HG03045 (cell line): Measurements from ENCODE around the gene PPL.

Source experiments
- ATAC-seq: cut with Tn5 transposase; IDR thresholded peaks from one replicate; pipeline ENCODE4 v1.9.1; 2021; ENCODE audit warnings: mild to moderate bottlenecking, moderate library complexity; ENCODE audit not compliant: unreplicated experiment

Gene PPL

DNA sequence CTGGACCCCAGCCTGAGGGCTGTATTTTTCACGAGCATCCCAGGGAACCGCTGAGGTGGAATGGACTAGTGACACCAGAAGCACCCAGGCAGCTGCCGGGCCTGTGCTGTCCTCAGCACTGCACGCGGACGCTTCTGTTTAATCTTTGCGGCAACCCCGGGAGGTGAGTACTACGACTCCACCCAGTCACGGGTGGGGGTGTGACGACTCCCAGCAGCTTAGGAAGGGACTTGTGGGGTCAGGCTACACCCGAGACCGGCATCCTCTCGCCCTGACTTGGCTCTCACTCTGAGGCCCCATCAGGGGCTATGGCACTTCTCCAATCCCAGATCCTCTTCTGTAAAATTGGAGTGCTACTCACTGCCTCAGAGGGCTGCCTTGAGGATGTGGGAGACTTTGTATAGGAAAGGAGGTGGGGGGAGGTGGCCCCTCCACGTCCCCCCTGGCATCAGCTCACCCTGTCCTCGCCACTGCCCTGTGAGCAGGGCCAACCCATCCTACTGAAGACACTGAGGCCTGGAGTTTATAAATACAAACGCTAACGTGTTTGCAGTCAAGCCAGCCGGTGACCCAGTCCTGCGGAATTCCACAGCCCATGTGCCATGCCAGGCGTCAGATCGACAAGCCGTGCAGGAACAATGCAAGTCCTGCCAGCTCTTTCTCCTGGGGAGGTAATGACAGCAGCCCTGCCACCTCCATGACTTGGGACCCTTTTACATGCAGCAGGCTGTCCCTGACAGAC lies 44.4 kb downstream of the PPL start:
- no peak for ATAC-seq

- no peak for ATAC-seq
Measured at GRCh38 chr16:4891886-4892216, 45.1 kb downstream of the PPL start.

DNA sequence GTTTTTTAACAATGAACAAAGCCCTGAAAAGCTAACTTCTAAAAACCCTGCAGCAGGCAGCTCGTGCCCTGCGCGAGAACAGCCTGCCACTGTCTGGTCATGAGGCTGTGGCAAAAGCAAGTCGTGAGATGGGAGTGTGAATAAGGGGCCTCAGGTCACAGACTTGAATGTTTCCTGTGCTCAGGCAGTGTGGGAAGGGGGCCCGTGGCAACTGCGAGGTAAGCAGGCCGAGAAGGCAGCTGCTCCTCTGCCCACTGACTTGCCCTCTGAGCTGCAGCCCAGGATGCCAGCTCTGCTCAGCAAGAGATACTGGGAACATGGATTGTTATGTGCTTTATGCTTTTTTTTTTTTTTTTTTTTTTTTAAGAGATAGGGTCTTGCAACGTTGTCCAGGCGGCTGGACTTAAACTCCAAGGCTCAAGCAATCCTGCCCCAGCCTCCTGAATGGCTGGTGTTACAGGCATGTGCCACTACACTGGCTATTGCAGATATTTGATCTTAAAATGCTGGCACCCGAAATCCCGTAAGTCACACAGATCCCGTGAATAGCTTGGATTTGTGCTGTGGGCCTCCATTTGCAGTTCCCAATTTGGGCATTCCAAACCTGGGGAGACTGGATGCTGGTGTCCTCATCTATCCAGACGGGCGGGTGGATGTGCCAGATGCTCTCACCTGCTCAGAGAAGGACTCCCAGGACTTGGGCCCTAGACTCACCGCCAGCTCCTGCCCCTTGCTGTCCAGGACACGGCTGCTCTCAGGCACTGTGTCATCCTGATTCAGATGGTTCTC lies 45.7 kb downstream of the PPL start:
- ATAC-seq = no peak

DNA sequence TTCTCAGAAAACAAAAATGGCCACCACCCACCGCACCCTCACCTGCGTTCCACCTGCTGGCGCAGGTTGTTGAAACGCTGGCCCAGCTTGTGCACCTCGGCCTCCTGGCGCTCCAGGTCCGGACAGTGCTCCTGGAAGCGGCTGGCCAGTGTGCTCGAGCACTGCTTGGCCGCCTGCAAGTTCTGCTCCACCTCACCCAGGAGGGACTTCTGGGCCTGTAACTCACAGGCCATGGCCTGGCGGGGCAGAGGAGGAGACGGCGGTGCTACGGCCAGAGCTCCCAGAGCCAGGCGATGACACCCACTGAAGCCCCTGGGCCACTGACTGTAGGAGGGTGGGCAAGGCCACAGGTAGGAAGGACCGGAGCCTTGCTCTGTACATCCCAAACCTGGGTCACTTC lies 46.3 kb downstream of the PPL start:
- no peak for ATAC-seq

GRCh38 chr16:4890026-4890425 lies 46.9 kb downstream of the PPL start:
- ATAC-seq = no peak

DNA sequence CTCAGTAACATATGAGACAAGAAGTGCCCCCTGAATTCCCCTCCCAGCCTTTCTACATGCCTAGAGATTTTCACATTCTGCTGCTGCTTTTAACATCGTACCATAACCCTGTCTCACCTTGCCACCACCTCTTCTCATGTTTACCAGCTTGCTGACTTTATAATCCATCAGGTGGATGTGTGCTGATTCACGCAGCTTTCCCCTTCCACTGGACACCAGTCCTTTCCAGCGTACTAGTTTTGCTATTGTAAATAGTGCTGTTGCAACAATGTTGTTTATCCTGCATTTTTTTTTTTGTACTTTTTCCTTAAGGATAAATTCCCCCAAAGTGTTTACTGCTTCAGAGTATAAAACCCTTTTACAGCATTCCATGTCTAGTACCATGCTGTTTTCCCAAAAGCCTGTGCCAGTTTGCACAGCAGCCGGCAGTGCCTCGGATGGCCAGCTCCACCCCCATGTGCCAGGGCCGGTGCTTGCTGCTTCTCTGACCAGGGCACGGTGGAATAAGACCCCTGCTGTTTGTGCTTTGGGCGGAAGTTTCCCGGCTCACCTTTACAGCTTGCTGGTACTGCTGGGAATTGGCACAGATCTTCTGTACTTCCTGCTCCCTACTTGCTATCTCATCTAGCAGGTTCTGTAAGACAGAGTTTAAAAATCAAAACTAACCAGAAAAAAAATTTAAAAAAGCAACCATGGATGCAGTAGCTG lies 48.4 kb downstream of the PPL start:
- ATAC-seq = no peak

- no peak for ATAC-seq
Measured at GRCh38 chr16:4886151-4886550, 50.8 kb downstream of the PPL start.

- no peak for ATAC-seq
Measured at GRCh38 chr16:4884972-4885874, 51.7 kb downstream of the PPL start.

GRCh38 chr16:4884209-4884608 lies 52.7 kb downstream of the PPL start:
- ATAC-seq = no peak

DNA sequence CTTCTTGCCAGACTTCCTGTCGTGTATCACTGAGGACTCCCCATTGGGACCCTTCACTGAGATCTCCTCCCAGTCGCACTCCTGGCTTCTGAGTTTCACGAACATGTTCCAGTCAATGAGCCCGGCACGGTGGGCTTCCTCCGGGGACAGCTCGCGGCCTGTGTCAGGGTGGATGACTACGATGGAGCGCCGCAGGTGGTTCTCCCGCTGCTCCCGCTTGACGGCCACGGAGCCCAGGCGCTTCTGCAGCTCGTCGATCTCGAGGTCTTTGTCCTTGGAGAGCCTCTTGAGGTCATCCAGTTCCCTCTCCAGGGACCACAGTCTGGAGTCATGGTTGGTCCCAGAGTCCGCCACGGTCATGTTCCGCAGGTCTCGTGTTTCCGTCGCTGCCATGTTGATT lies 53.4 kb downstream of the PPL start:
- ATAC-seq = no peak

DNA sequence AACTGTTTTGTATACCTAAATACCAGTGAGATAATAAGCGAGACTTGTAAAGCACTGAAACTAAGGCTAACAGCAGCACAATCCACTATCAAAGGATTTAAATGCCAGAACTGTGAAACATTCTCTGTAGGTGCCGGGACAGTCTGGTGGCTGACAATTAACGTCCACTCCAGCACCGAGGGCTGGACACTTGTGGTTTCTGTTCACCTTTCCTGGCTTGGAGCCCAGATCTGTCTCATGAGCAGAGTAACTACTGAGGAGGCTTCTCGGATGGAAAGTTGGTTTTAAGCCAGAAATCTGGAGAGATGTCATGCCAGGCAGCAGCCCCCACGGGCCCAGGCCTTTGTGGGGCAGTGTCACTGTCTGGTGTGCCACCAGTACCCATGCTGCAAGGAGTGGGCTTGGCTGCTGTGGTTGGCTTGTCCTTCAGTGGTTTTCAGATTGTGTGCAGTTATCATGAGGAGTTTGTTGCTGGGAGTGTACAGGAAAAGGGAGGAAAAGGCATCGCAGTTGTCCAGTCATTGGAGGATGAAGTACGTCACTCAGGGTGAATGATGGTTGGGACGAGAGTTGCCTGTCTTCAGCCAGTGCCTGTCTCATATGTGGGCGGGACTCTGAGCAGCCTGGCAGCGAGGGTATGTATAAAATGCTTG lies 54.2 kb downstream of the PPL start:
- no peak for ATAC-seq

DNA sequence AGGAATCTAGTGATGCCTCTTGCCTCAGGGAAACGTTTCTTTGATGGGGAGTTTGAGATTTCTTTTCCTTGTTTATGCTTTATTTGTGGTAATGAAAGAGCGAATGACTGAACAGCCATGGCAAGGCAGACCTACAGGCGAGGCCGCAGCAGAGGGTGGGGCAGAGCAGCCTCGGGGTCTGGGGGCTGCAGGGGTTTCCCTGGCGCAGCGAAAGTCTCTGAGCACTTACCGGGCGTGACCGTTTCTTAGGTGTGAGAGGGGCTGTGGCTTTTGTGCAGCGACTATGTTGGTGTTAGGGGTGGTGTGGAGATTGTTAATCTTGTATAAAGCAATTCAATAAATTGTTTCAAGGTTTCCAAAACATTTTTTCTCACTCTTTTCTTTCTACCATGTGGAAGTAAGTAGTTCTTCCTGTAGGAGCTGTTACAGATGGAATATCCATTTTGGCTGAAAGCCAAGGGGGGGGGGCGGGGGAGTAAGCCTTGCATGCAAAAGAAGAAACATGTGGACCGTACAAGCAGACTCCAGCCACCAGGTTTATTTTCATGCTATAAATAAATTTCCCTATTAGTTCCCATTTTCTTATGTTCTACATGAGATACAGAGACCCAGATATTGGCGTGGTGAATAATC lies 54.8 kb downstream of the PPL start:
- ATAC-seq = no peak

GRCh38 chr16:4880006-4880580 lies 56.9 kb downstream of the PPL start:
- no peak for ATAC-seq

GRCh38 chr16:4879049-4879448 lies 57.9 kb downstream of the PPL start:
- ATAC-seq = no peak

- no peak for ATAC-seq
Measured at GRCh38 chr16:4877380-4877685, 59.6 kb downstream of the PPL start.

DNA sequence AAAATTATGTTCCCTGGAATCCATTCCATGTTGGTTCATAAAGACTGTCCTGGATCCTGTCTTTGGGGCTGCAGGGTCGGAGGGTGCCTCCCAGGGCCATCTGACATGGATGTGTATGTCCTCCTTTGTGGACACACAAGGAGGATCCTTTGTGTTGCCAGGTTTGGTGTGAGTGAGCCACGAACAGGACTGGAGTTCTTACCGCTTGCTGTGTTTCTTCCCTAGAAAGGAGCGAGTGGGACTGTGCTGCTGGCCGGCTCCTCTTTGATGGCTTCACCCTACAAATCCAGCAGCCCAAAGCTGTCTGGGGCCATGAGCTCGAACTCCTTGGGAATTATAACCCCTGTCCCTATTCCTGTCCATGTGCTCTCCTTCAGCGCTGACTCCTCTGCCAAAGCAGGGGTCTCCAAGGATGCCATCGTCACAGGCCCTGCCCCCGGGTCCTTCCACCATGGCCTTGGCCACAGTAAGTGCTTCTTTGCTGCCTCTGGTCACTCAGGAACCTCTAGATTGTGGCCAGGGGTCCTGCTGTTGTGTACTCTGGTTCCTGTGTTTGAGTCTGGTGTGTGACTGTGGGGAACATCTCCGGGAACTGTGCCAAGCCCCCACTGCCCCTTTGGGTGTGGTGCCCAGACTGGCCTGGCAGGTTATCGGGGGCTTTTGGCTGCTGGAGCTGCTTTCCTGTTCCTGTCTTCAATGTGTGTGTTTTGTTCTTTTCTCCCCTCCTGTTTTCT lies 60.1 kb downstream of the PPL start:
- no peak for ATAC-seq

DNA sequence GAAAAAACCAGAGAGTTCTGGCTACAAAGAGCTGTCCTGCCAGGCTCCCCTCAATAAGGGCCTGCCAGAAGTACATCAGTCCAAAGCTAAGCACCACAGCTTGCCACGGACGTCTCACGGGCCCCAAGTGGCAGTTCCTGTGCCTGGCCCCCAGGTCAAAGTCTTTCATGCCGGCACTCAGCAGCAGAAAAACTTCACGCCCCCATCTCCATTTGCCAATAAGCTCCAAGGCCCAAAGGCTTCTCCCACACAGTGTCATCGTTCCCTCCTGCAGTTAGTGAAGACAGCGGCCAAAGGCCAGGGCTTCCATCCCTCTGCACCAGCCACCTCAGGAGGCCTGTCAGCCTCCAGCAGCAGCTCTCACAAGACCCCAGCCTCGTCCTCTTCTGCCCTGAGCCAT lies 62.3 kb downstream of the PPL start:
- ATAC-seq = no peak

DNA sequence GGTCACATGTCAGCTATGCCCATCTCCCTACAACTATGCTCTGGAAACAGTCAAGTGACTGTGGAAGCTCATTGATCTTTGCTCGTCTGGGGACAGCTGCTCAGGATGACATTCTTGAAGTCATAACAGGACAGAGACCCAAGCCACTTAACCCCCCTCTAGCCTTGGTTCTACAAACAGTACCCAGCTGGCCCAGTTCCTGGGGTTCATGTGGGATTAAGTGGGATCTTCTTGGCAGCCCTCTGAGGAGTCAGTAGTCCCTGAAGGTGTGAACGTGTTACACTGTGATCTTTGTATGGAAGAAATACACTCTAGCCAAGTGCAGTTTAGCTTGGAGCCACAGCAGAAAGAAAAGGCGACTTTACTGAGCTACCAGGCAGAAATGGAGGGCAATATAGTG lies 63.9 kb downstream of the PPL start:
- ATAC-seq = no peak

- no peak for ATAC-seq
Measured at GRCh38 chr16:4871071-4871470, 65.9 kb downstream of the PPL start.
